ENCODE results near the gene ANXA4. TPM values are rescaled to one million over a fixed set of nuclear protein-coding genes. Genes with fewer than 3 reads are reported as not detected.
"Not testable (repeated sequence)": the region's sequence is repeated elsewhere in the genome, so short reads cannot be mapped to it uniquely, and the experiment has no call there.

Gene ANXA4
- total RNA-seq, 1 experiment from 2014 or later = 3.0 TPM

GRCh38 chr2:69755862-69756467 lies 14.0 kb downstream of the ANXA4 start:
- H3K27me3 ChIP-seq (ENCODE audit: control insufficient read depth, insufficient read depth, low read length) = no peaks in the 10 kb centered on the region
- H3K36me3 ChIP-seq (replicated peaks; ENCODE audit: control insufficient read depth, insufficient read depth, low read length) = no peaks in the 10 kb centered on the region
- no peak overlapping the region for H3K4me3 ChIP-seq (ENCODE audit: insufficient read depth, low read depth, low read length)
- no peak for DNase-seq

- Histone ChIP-seq H3K36me3 (replicated peaks; ENCODE audit: control insufficient read depth, insufficient read depth, low read length) (no peaks in the 10 kb centered on the region), H3K4me3 (ENCODE audit: insufficient read depth, low read depth, low read length) (no peak overlapping the region), H3K27me3 (ENCODE audit: control insufficient read depth, insufficient read depth, low read length) (no peaks in the 10 kb centered on the region)
- DNase-seq = no peak
These were observed 20.1 kb downstream of the ANXA4 start for GRCh38 chr2:69762025-69762424.

- DNase-seq = no peak
- H3K36me3 ChIP-seq (replicated peaks; ENCODE audit: control insufficient read depth, insufficient read depth, low read length) = no peaks in the 10 kb centered on the region
- no peak overlapping the region for H3K4me3 ChIP-seq (ENCODE audit: insufficient read depth, low read depth, low read length)
- no peaks in the 10 kb centered on the region for H3K27me3 ChIP-seq (ENCODE audit: control insufficient read depth, insufficient read depth, low read length)
These were observed 20.9 kb downstream of the ANXA4 start for GRCh38 chr2:69762513-69763494.

GRCh38 chr2:69763831-69764230 lies 21.9 kb downstream of the ANXA4 start:
- not testable (repeated sequence) for H3K27me3 ChIP-seq (ENCODE audit: control insufficient read depth, insufficient read depth, low read length); DNase-seq; H3K4me3 ChIP-seq (ENCODE audit: insufficient read depth, low read depth, low read length); H3K36me3 ChIP-seq (replicated peaks; ENCODE audit: control insufficient read depth, insufficient read depth, low read length)

GRCh38 chr2:69764286-69765095 lies 22.6 kb downstream of the ANXA4 start:
- Histone ChIP-seq H3K4me3 (ENCODE audit: insufficient read depth, low read depth, low read length) (no peak overlapping the region), H3K36me3 (replicated peaks; ENCODE audit: control insufficient read depth, insufficient read depth, low read length) (no peaks in the 10 kb centered on the region), H3K27me3 (ENCODE audit: control insufficient read depth, insufficient read depth, low read length) (no peaks in the 10 kb centered on the region)
- DNase-seq = no peak

GRCh38 chr2:69765096-69765380 lies 23.1 kb downstream of the ANXA4 start:
- Histone ChIP-seq H3K4me3 (ENCODE audit: insufficient read depth, low read depth, low read length) (no peak overlapping the region), H3K36me3 (replicated peaks; ENCODE audit: control insufficient read depth, insufficient read depth, low read length) (no peaks in the 10 kb centered on the region), H3K27me3 (ENCODE audit: control insufficient read depth, insufficient read depth, low read length) (no peaks in the 10 kb centered on the region)
- no peak for DNase-seq

- Histone ChIP-seq H3K4me3 (ENCODE audit: insufficient read depth, low read depth, low read length) (no peak overlapping the region), H3K27me3 (ENCODE audit: control insufficient read depth, insufficient read depth, low read length) (no peaks in the 10 kb centered on the region), H3K36me3 (replicated peaks; ENCODE audit: control insufficient read depth, insufficient read depth, low read length) (no peaks in the 10 kb centered on the region)
These were observed 24.1 kb downstream of the ANXA4 start for GRCh38 chr2:69766014-69766413.

GRCh38 chr2:69767034-69767433 lies 25.1 kb downstream of the ANXA4 start:
- no peaks in the 10 kb centered on the region for H3K27me3 ChIP-seq (ENCODE audit: control insufficient read depth, insufficient read depth, low read length)
- DNase-seq = no peak
- no peaks in the 10 kb centered on the region for H3K36me3 ChIP-seq (replicated peaks; ENCODE audit: control insufficient read depth, insufficient read depth, low read length)
- no peak overlapping the region for H3K4me3 ChIP-seq (ENCODE audit: insufficient read depth, low read depth, low read length)

More at GRCh38 chr2:69766014-69766413, 24.1 kb downstream of the ANXA4 start:
- no peak for DNase-seq

- H3K27me3 ChIP-seq (ENCODE audit: control insufficient read depth, insufficient read depth, low read length) = no peaks in the 10 kb centered on the region
- DNase-seq = no peak
- H3K4me3 ChIP-seq (ENCODE audit: insufficient read depth, low read depth, low read length) = no peak overlapping the region
- no peaks in the 10 kb centered on the region for H3K36me3 ChIP-seq (replicated peaks; ENCODE audit: control insufficient read depth, insufficient read depth, low read length)
These were observed 26.3 kb downstream of the ANXA4 start for GRCh38 chr2:69768235-69768634.

- H3K27me3 ChIP-seq (ENCODE audit: control insufficient read depth, insufficient read depth, low read length) = no peaks in the 10 kb centered on the region
- no peaks in the 10 kb centered on the region for H3K36me3 ChIP-seq (replicated peaks; ENCODE audit: control insufficient read depth, insufficient read depth, low read length)
- no peak overlapping the region for H3K4me3 ChIP-seq (ENCODE audit: insufficient read depth, low read depth, low read length)
- no peak for DNase-seq
These were observed 26.9 kb downstream of the ANXA4 start for GRCh38 chr2:69768789-69769188.

GRCh38 chr2:69769272-69769671 lies 27.3 kb downstream of the ANXA4 start:
- DNase-seq = no peak
- no peaks in the 10 kb centered on the region for H3K36me3 ChIP-seq (replicated peaks; ENCODE audit: control insufficient read depth, insufficient read depth, low read length)

GRCh38 chr2:69770193-69770702 lies 28.3 kb downstream of the ANXA4 start:
- Histone ChIP-seq H3K4me3 (ENCODE audit: insufficient read depth, low read depth, low read length) (no peak overlapping the region), H3K36me3 (replicated peaks; ENCODE audit: control insufficient read depth, insufficient read depth, low read length) (no peaks in the 10 kb centered on the region), H3K27me3 (ENCODE audit: control insufficient read depth, insufficient read depth, low read length) (no peaks in the 10 kb centered on the region)
- no peak for DNase-seq

More at GRCh38 chr2:69769272-69769671, 27.3 kb downstream of the ANXA4 start:
- Histone ChIP-seq H3K27me3 (ENCODE audit: control insufficient read depth, insufficient read depth, low read length) (no peaks in the 10 kb centered on the region), H3K4me3 (ENCODE audit: insufficient read depth, low read depth, low read length) (no peak overlapping the region)

- Histone ChIP-seq H3K4me3 (ENCODE audit: insufficient read depth, low read depth, low read length) (no peak overlapping the region), H3K27me3 (ENCODE audit: control insufficient read depth, insufficient read depth, low read length) (no peaks in the 10 kb centered on the region), H3K36me3 (replicated peaks; ENCODE audit: control insufficient read depth, insufficient read depth, low read length) (no peaks in the 10 kb centered on the region)
- no peak for DNase-seq
These were observed 28.8 kb downstream of the ANXA4 start for GRCh38 chr2:69770747-69771146.

- no peak overlapping the region for H3K4me3 ChIP-seq (ENCODE audit: insufficient read depth, low read depth, low read length)
- no peak for DNase-seq
- H3K27me3 ChIP-seq (ENCODE audit: control insufficient read depth, insufficient read depth, low read length) = no peaks in the 10 kb centered on the region
- no peaks in the 10 kb centered on the region for H3K36me3 ChIP-seq (replicated peaks; ENCODE audit: control insufficient read depth, insufficient read depth, low read length)
These were observed 29.5 kb downstream of the ANXA4 start for GRCh38 chr2:69771461-69771860.

Data from H7 (cell line).